Measurements from ENCODE around the gene ZFP90. TPM values are rescaled to one million over a fixed set of nuclear protein-coding genes. Genes with fewer than 3 reads are reported as not detected.
"Not testable (repeated sequence)": the region's sequence is repeated elsewhere in the genome, so short reads cannot be mapped to it uniquely, and the experiment has no call there.

ZFP90 gene
- total and polyA plus RNA-seq, 8 donors: 16.8 to 53.8 (median 46.5) TPM

DNA sequence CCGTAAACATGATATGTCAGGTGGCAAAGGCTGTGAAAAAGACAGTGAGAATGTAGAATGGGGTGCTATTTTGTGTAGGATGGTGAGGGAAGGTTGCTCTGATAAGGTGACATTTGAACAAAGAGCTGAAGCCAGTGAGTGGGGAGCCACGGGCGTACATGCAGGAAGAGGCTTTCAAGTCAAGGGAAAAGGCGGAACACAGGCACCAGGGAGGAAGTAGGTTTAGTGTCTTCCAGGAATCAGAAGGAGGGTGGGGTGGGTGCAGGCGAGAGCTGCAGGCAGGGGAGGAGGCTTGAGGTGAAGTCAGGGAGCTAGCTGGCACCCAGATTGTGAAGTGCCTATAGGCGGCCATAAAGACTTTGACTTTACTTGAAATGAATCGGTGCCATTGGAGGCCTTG, 14.1 kb downstream of the ZFP90 start:
- intact Hi-C loops (cut with DNase I): no loop called here
- H3K27ac ChIP-seq: no peak overlapping the region
- DNase-seq (no peak), ATAC-seq (no peak)
- H3K9me3 ChIP-seq: peaks cover 3 to 95% of the 10 kb centered on the region in 2 donors
- no peak overlapping the region for H3K4me3 ChIP-seq
- TF ChIP-seq, protein P1, sequence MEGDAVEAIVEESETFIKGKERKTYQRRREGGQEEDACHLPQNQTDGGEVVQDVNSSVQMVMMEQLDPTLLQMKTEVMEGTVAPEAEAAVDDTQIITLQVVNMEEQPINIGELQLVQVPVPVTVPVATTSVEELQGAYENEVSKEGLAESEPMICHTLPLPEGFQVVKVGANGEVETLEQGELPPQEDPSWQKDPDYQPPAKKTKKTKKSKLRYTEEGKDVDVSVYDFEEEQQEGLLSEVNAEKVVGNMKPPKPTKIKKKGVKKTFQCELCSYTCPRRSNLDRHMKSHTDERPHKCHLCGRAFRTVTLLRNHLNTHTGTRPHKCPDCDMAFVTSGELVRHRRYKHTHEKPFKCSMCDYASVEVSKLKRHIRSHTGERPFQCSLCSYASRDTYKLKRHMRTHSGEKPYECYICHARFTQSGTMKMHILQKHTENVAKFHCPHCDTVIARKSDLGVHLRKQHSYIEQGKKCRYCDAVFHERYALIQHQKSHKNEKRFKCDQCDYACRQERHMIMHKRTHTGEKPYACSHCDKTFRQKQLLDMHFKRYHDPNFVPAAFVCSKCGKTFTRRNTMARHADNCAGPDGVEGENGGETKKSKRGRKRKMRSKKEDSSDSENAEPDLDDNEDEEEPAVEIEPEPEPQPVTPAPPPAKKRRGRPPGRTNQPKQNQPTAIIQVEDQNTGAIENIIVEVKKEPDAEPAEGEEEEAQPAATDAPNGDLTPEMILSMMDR (IDR thresholded peaks at IDR 0.05): no peak
- peaks cover 0 to 97% of the 10 kb centered on the region in 2 donors for H3K36me3 ChIP-seq
- H3K4me1 ChIP-seq: no peaks in the 10 kb centered on the region
- no peaks in the 10 kb centered on the region for H3K27me3 ChIP-seq

- intact Hi-C loops (cut with DNase I); H3K27ac ChIP-seq; H3K4me3 ChIP-seq; ATAC-seq; H3K27me3 ChIP-seq; DNase-seq; H3K4me1 ChIP-seq: not testable (repeated sequence)
- H3K36me3 ChIP-seq: peaks cover 5 to 91% of the 10 kb centered on the region in 2 donors
- peaks cover 21 to 100% of the 10 kb centered on the region in 2 donors for H3K9me3 ChIP-seq
Measured at GRCh38 chr16:68560341-68560740, 21.2 kb downstream of the ZFP90 start.

- Histone ChIP-seq H3K4me3 (no peak overlapping the region), H3K27me3 (no peaks in the 10 kb centered on the region), H3K4me1 (no peaks in the 10 kb centered on the region), H3K27ac (no peak overlapping the region), H3K9me3 (peaks cover 31 to 100% of the 10 kb centered on the region in 2 donors), H3K36me3 (peaks cover 5 to 56% of the 10 kb centered on the region in 2 donors)
- no peak for ATAC-seq
- intact Hi-C loops (cut with DNase I): no loop called here
- TF ChIP-seq, protein P1 (IDR thresholded peaks at IDR 0.05): no peak
- DNase-seq: no peak
Measured at GRCh38 chr16:68563631-68564381, 24.7 kb downstream of the ZFP90 start.

- Histone ChIP-seq H3K4me1 (no peaks in the 10 kb centered on the region), H3K36me3 (peaks cover 5 to 49% of the 10 kb centered on the region in 2 donors), H3K9me3 (peaks cover 28 to 100% of the 10 kb centered on the region in 2 donors), H3K27me3 (no peaks in the 10 kb centered on the region), H3K4me3 (no peak overlapping the region), H3K27ac (no peak overlapping the region)
- TF ChIP-seq, protein P1 (IDR thresholded peaks at IDR 0.05): no peak
- ATAC-seq (no peak), DNase-seq (no peak)
- intact Hi-C loops (cut with DNase I): no loop called here
Measured at GRCh38 chr16:68564382-68564985, 25.4 kb downstream of the ZFP90 start.

DNA sequence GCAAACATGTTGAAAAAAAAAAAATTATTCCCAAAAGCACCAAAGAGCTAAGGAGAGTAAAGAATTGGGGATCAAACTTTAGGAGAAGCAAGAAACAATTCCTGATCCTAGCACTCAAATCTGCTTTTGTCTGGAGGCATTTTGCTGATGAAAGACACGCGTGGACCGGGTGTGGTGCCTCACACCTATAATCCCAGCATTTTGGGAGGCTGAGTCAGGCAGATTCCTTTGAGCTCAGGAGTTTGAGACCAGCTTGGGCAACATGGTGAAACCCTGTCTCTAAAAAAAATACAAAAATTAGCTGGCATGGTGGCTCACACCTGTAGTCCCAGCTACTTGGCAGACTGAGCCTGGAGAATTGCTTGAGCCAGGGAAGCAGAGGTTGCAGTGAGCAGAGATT, 35.4 kb downstream of the ZFP90 start:
- intact Hi-C loops (cut with DNase I): no loop called here
- peaks cover 0 to 99% of the 10 kb centered on the region in 2 donors for H3K9me3 ChIP-seq
- H3K36me3 ChIP-seq: no peaks in the 10 kb centered on the region

More for the DNA sequence above, 35.4 kb downstream of the ZFP90 start:
- ATAC-seq (no peak), DNase-seq (no peak)
- Histone ChIP-seq H3K4me3 (no peak overlapping the region), H3K27me3 (no peaks in the 10 kb centered on the region), H3K27ac (no peak overlapping the region), H3K4me1 (no peaks in the 10 kb centered on the region)
- TF ChIP-seq, protein P1 (IDR thresholded peaks at IDR 0.05): no peak
